PC-3 (cell line): ENCODE measurements around the gene BMF. TPM values are rescaled to one million over a fixed set of nuclear protein-coding genes. Genes with fewer than 3 reads are reported as not detected.

ENCODE experiments used
- ATAC-seq: fragments of 200-7000 bp; cut with Tn5 transposase; 2 replicates; pipeline ENCODE4 v1.9.1; 2020; ENCODE audit warnings: mild to moderate bottlenecking, moderate library complexity
- BruUV-seq: library from RNA; stranded (reverse); fragments of 400-500 nt; replicated peaks from 2 replicates; lab custom pipeline; 2021; lab: Mats Ljungman, UMichigan
- CTCF ChIA-PET: fragments of 300-600 bp; sonication (Branson Sonifier 250); formaldehyde crosslinking; loops from one replicate; lab custom pipeline; 2022; ENCODE audit warnings: antibody characterized with exemption; lab: Charles Lee
- POLR2A ChIA-PET: fragments of 300-600 bp; sonication (Branson Sonifier 250); formaldehyde crosslinking; loops from one replicate; lab custom pipeline; 2022; ENCODE audit warnings: antibody characterized with exemption; ENCODE audit not compliant: unreplicated experiment; lab: Charles Lee
- DNase-seq: peaks from one replicate; pipeline ENCODE4 v3.0.0-alpha.2; 2015
- H2AFZ ChIP-seq: fragments of 300-600 bp; sonication (generic); 2 replicates; pipeline ENCODE4 v1.6.0; 2016; ENCODE audit warnings: antibody characterized with exemption, low read length
- H3F3A ChIP-seq: fragments of 300-600 bp; sonication (generic); one replicate; pipeline ENCODE4 v1.6.0; 2017; ENCODE audit warnings: antibody characterized with exemption, low read length, control low read depth, mild to moderate bottlenecking; ENCODE audit not compliant: unreplicated experiment
- H3K27ac ChIP-seq: fragments of 300-600 bp; sonication (generic); 2 replicates; pipeline ENCODE4 v1.5.1; 2016; ENCODE audit warnings: mild to moderate bottlenecking, low read length
- H3K27me3 ChIP-seq: fragments of 300-600 bp; sonication (generic); 2 replicates; pipeline ENCODE4 v1.6.1; 2016; ENCODE audit warnings: low read length, mixed read lengths
- H3K36me3 ChIP-seq: fragments of 300-600 bp; sonication (generic); 2 replicates; pipeline ENCODE4 v1.6.1; 2016; ENCODE audit warnings: low read depth, mixed run types, low read length, mixed read lengths
- H3K4me1 ChIP-seq: fragments of 300-600 bp; sonication (generic); 2 replicates; pipeline ENCODE4 v1.5.1; 2016; ENCODE audit warnings: low read length; ENCODE audit not compliant: insufficient read depth
- H3K4me2 ChIP-seq: fragments of 300-600 bp; sonication (generic); 2 replicates; pipeline ENCODE4 v1.6.0; 2016; ENCODE audit warnings: low read length
- H3K4me3 ChIP-seq: fragments of 300-600 bp; sonication (generic); 2 replicates; pipeline ENCODE4 v1.5.1; 2016; ENCODE audit warnings: mild to moderate bottlenecking, low read length, mixed read lengths
- H3K79me2 ChIP-seq: fragments of 300-600 bp; sonication (generic); 2 replicates; pipeline ENCODE4 v1.6.1; 2017; ENCODE audit warnings: low read length, mixed read lengths
- H3K9ac ChIP-seq: fragments of 300-600 bp; sonication (generic); 2 replicates; pipeline ENCODE4 v1.6.0; 2016; ENCODE audit warnings: mild to moderate bottlenecking, low read length
- H3K9me2 ChIP-seq: fragments of 300-600 bp; sonication (generic); replicated peaks from 2 replicates; pipeline ENCODE4 v1.6.1; 2016; ENCODE audit warnings: mixed run types, low read length, mixed read lengths
- H3K9me3 ChIP-seq: fragments of 300-600 bp; sonication (generic); 2 replicates; pipeline ENCODE4 v1.6.1; 2016; ENCODE audit warnings: low read length, mixed read lengths
- H4K20me1 ChIP-seq: fragments of 300-600 bp; sonication (generic); 2 replicates; pipeline ENCODE4 v1.6.1; 2016; ENCODE audit warnings: low read length, mixed read lengths
- CTCF ChIP-seq: fragments of 300-600 bp; sonication (generic); conservative IDR thresholded peaks from 2 replicates; pipeline ENCODE4 v1.5.1; 2017; ENCODE audit warnings: antibody characterized with exemption, low read depth, mild to moderate bottlenecking, low read length
- EZH2 ChIP-seq: fragments of 300-600 bp; sonication (generic); IDR thresholded peaks from one replicate; pipeline ENCODE4 v1.6.1; 2017; ENCODE audit warnings: antibody characterized with exemption, mild to moderate bottlenecking, low read length; ENCODE audit not compliant: unreplicated experiment
- EZH2phosphoT487 ChIP-seq: fragments of 300-600 bp; sonication (generic); IDR thresholded peaks from 2 replicates; pipeline ENCODE4 v1.6.1; 2018; ENCODE audit warnings: mild to moderate bottlenecking, antibody characterized with exemption, low read length, borderline replicate concordance
- intact Hi-C: fragments of 100-400 bp; cut with micrococcal nuclease; formaldehyde crosslinking; loops from 2 replicates; pipeline ENCODE4 v1.9.0; 2023
- total RNA-seq: library from RNA; depleted of rRNA; stranded (reverse); fragments of >200 nt; gene quantifications from 2 replicates; pipeline ENCODE4 v1.2.3, GENCODE V29; 2014

BMF gene
- total RNA-seq, 1 experiment from 2014 or later, result 0.95 TPM

DNA sequence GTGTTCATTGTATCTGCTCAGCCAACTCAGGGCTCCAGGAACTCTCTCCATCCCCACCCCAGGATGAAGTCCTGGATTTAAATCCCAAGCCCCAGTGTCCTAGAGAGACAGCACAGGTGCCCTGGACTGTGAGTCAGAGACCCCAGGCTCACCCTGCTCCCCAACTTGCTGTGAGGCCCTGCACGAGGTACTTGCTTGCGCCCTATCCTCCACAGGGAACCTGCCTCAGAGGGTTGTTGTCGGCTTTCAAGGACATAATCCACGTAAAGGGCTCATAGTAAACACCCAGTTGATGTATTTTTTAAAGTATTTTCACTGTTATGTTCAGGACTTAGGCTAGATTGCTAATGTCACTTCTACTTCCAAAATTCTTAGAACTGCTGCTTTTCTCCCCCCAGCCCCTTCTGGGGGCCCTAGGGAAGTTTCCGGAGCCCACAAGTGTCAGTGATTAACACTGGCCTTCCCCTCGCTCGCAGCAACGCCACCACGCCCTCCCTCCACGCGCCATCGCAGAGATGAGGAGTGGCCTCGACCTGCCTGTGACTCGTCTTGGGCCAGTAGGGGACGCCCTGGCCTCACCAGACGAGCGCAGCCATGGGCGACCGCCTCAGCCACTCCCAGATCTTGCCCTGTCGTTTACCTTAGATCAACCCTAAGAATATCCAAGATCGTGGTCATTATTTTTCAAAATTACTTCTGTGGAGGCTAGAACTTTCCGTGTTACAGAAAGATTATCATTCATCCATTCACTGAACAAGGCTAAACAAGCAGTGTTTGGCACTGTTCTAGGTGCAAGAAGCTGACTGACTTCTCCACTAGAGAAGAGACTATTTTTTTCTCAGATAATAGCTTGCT lies 63.7 kb downstream of the BMF start:
- no peaks in the 10 kb centered on the region for H4K20me1 ChIP-seq
- H3K27ac ChIP-seq, result peak overlapping the region; percentile 12; the same call in 1 of the 2 replicates
- no peaks in the 10 kb centered on the region for H3K36me3 ChIP-seq
- DNase-seq, result peak; percentile 88
- no TSS peak for BruUV-seq
- no peaks in the 10 kb centered on the region for H3K27me3 ChIP-seq
- peak overlapping the region; percentile 82 for H3K4me2 ChIP-seq
- peak; percentile 91 for ATAC-seq
- TF ChIP-seq CTCF, result peak; percentile 99
- no peak for TF ChIP-seq EZH2
- no peaks in the 10 kb centered on the region for H3K9me3 ChIP-seq
- no peaks in the 10 kb centered on the region for H3F3A ChIP-seq
- CTCF ChIA-PET, result interaction anchor here (0.7 to 2.5 kb wide), 7 partner anchors 54 to 234 kb away, joined by 3 to 57 read pairs (median 5); no protein-coding TSS in a partner anchor
- peak overlapping the region; percentile 50 for H3K9ac ChIP-seq
- POLR2A ChIA-PET, result no interaction called here
- peaks cover 39% of the 10 kb centered on the region for H3K4me1 ChIP-seq
- intact Hi-C loops, result loop anchor here (1.0 to 5.0 kb wide), 5 partner anchors 58 to 229 kb away; partner anchors contain the start of gene BUB1B
- H2AFZ ChIP-seq, result peak overlapping the region; percentile 84
- peak overlapping the region; percentile 57 for H3K4me3 ChIP-seq
- no peaks in the 10 kb centered on the region for H3K9me2 ChIP-seq
- 0 out of 2 replicates have a peak, but pooled peaks cover 4% of the 10 kb centered on the region for H3K79me2 ChIP-seq

GRCh38 chr15:40043927-40044716 lies 64.6 kb downstream of the BMF start:
- POLR2A ChIA-PET, result no interaction called here
- Histone ChIP-seq H3K79me2 (0 out of 2 replicates have a peak, but pooled peaks cover 7% of the 10 kb centered on the region), H3K4me3 (no peak overlapping the region), H3K36me3 (no peaks in the 10 kb centered on the region), H2AFZ (peak overlapping the region; percentile 84), H3K9me3 (no peaks in the 10 kb centered on the region), H3K27ac (peak overlapping the region; percentile 0; the same call in 1 of the 2 replicates), H4K20me1 (no peaks in the 10 kb centered on the region), H3K4me2 (peak overlapping the region; percentile 82), H3K27me3 (no peaks in the 10 kb centered on the region), H3K9me2 (no peaks in the 10 kb centered on the region), H3K4me1 (peaks cover 39% of the 10 kb centered on the region), H3F3A (no peaks in the 10 kb centered on the region), H3K9ac (peak overlapping the region; percentile 50)
- intact Hi-C loops, result loop anchor here (1.0 kb wide), 1 partner anchor 230 kb away; no protein-coding TSS in a partner anchor
- CTCF ChIA-PET, result interaction anchor here (0.6 to 1.0 kb wide), 3 partner anchors 55 to 231 kb away, joined by 3 read pairs; no protein-coding TSS in a partner anchor
- no peak for DNase-seq
- ATAC-seq, result peak; percentile 30
- no TSS peak for BruUV-seq
- no peak for TF ChIP-seq EZH2
- no peak for TF ChIP-seq CTCF
- no peak for TF ChIP-seq EZH2phosphoT487
